Activated B cell treated with CpG ODN at 0.5 μM for 24 hours (primary cell): ENCODE data around the gene TRERF1. TPM values are rescaled to one million over a fixed set of nuclear protein-coding genes. Genes with fewer than 3 reads are reported as not detected.

Source experiments
- ATAC-seq: fragments of 200-7000 bp; cut with Tn5 transposase; one replicate; pipeline ENCODE4 v1.10.0; 2021; ENCODE audit warnings: low read depth, mild to moderate bottlenecking, moderate library complexity
- CTCF ChIA-PET: fragments of 350-600 bp; sonication (Branson Sonifier 250); formaldehyde crosslinking; loops from one replicate; lab custom pipeline; 2021; ENCODE audit warnings: antibody characterized with exemption; lab: Charles Lee
- POLR2A ChIA-PET: fragments of 350-600 bp; sonication (Branson Sonifier 250); formaldehyde crosslinking; loops from one replicate; lab custom pipeline; 2021; ENCODE audit warnings: antibody characterized with exemption; lab: Charles Lee
- DNase-seq: peaks from one replicate; pipeline ENCODE4 v3.0.0; 2022
- H3K27ac Mint-ChIP-seq: one replicate; pipeline ENCODE4 v1.8.0; 2020; ENCODE audit warnings: mixed read lengths
- H3K27me3 Mint-ChIP-seq: one replicate; pipeline ENCODE4 v1.8.0; 2021; ENCODE audit warnings: mixed read lengths
- H3K36me3 Mint-ChIP-seq: one replicate; pipeline ENCODE4 v1.8.0; 2021; ENCODE audit warnings: low read depth, mixed read lengths
- H3K4me1 Mint-ChIP-seq: one replicate; pipeline ENCODE4 v1.8.0; 2021; ENCODE audit warnings: mixed read lengths
- H3K4me3 Mint-ChIP-seq: one replicate; pipeline ENCODE4 v1.8.0; 2020; ENCODE audit warnings: mild to moderate bottlenecking, mixed read lengths
- H3K9me3 Mint-ChIP-seq: one replicate; pipeline ENCODE4 v1.8.0; 2020; ENCODE audit warnings: mixed read lengths
- CTCF ChIP-seq: fragments of 200-600 bp; IDR thresholded peaks from one replicate; pipeline ENCODE4 v1.8.0; 2022; ENCODE audit warnings: antibody characterized with exemption, mild to moderate bottlenecking
- intact Hi-C: fragments of 100-400 bp; cut with micrococcal nuclease; formaldehyde crosslinking; loops from one replicate; pipeline ENCODE4 v1.15.1; 2024
- total RNA-seq: library from RNA; stranded (reverse); gene quantifications from 2 replicates; pipeline ENCODE4 v1.2.3, GENCODE V29; 2022

TRERF1 gene
- total RNA-seq, 1 donor from 2014 or later, result 4.1 TPM

GRCh38 chr6:42374018-42374669 lies 77.6 kb downstream of the TRERF1 start:
- TF ChIP-seq CTCF, result no peak
- ATAC-seq (peak; percentile 52), DNase-seq (no peak)
- ChIA-PET CTCF (interaction anchor here (1.0 to 2.2 kb wide), 2 partner anchors 158 to 174 kb away, joined by 4 to 7 read pairs; no protein-coding TSS in a partner anchor), POLR2A (interaction anchor here (0.6 to 0.7 kb wide), 2 partner anchors 149 to 410 kb away, joined by 3 to 4 read pairs; no protein-coding TSS in a partner anchor)
- H3K27me3 Mint-ChIP-seq, result no peaks in the 10 kb centered on the region
- H3K27ac Mint-ChIP-seq, result no peak overlapping the region
- H3K4me1 Mint-ChIP-seq, result peaks cover 34% of the 10 kb centered on the region
- H3K9me3 Mint-ChIP-seq, result no peaks in the 10 kb centered on the region
- H3K36me3 Mint-ChIP-seq, result no peaks in the 10 kb centered on the region
- no peak overlapping the region for H3K4me3 Mint-ChIP-seq
- intact Hi-C loops, result no loop called here

GRCh38 chr6:42372699-42373098 lies 79.0 kb downstream of the TRERF1 start:
- POLR2A ChIA-PET, result interaction anchor here (0.6 to 1.0 kb wide), 2 partner anchors 71 to 259 kb away, joined by 3 read pairs; no protein-coding TSS in a partner anchor
- intact Hi-C loops, result no loop called here
- Mint-ChIP-seq H3K27me3 (no peaks in the 10 kb centered on the region), H3K4me1 (peaks cover 41% of the 10 kb centered on the region), H3K27ac (peak overlapping the region; percentile 56), H3K4me3 (no peak overlapping the region), H3K36me3 (no peaks in the 10 kb centered on the region), H3K9me3 (no peaks in the 10 kb centered on the region)
- no peak for TF ChIP-seq CTCF
- ATAC-seq (no peak), DNase-seq (no peak)
- CTCF ChIA-PET, result no interaction called here

- no peak for TF ChIP-seq CTCF
- DNase-seq (no peak), ATAC-seq (no peak)
- peaks cover 56% of the 10 kb centered on the region for H3K4me1 Mint-ChIP-seq
- intact Hi-C loops, result no loop called here
- CTCF ChIA-PET, result no interaction called here
- no peak overlapping the region for H3K27ac Mint-ChIP-seq
- H3K4me3 Mint-ChIP-seq, result no peak overlapping the region
- H3K9me3 Mint-ChIP-seq, result no peaks in the 10 kb centered on the region
- POLR2A ChIA-PET, result no interaction called here
- no peaks in the 10 kb centered on the region for H3K36me3 Mint-ChIP-seq
- no peaks in the 10 kb centered on the region for H3K27me3 Mint-ChIP-seq
Measured at GRCh38 chr6:42370323-42370985, 81.3 kb downstream of the TRERF1 start.

- peak overlapping the region; percentile 74 for H3K27ac Mint-ChIP-seq
- intact Hi-C loops, result no loop called here
- no peak for ATAC-seq
- no peak overlapping the region for H3K4me3 Mint-ChIP-seq
- H3K9me3 Mint-ChIP-seq, result no peaks in the 10 kb centered on the region
- no peak for TF ChIP-seq CTCF
- no peaks in the 10 kb centered on the region for H3K36me3 Mint-ChIP-seq
- DNase-seq, result no peak
- CTCF ChIA-PET, result no interaction called here
- POLR2A ChIA-PET, result interaction anchor here (0.7 kb wide), 1 partner anchor 83 kb away, joined by 5 read pairs; no protein-coding TSS in a partner anchor
- peaks cover 54% of the 10 kb centered on the region for H3K4me1 Mint-ChIP-seq
- H3K27me3 Mint-ChIP-seq, result no peaks in the 10 kb centered on the region
Measured at GRCh38 chr6:42369568-42369967, 82.2 kb downstream of the TRERF1 start.

- intact Hi-C loops, result no loop called here
- Mint-ChIP-seq H3K9me3 (no peaks in the 10 kb centered on the region), H3K27ac (peak overlapping the region; percentile 79), H3K4me3 (peak overlapping the region; percentile 76), H3K27me3 (no peaks in the 10 kb centered on the region), H3K4me1 (peaks cover 49% of the 10 kb centered on the region), H3K36me3 (no peaks in the 10 kb centered on the region)
- TF ChIP-seq CTCF, result no peak
- POLR2A ChIA-PET, result interaction anchor here (0.9 to 2.6 kb wide), 5 partner anchors 13 to 84 kb away, joined by 3 to 10 read pairs (median 4); partner anchors contain the start of gene TRERF1
- ATAC-seq (peak; percentile 38), DNase-seq (no peak)
- CTCF ChIA-PET, result no interaction called here
Measured at GRCh38 chr6:42368181-42368580, 83.5 kb downstream of the TRERF1 start.
